HEK293 (cell line): ENCODE results near the gene REEP5.

ENCODE experiments used
- ZFP41 ChIP-seq: fragments of 450-650 bp; formaldehyde crosslinking; IDR thresholded peaks from 2 replicates; pipeline ENCODE4 v1.5.1; 2016; ENCODE audit warnings: missing biosample characterization, missing genetic modification characterization, borderline replicate concordance
- ZNF292 ChIP-seq: fragments of 450-650 bp; formaldehyde crosslinking; IDR thresholded peaks from 2 replicates; pipeline ENCODE4 v1.5.1; 2016; ENCODE audit warnings: low read depth, missing biosample characterization, missing genetic modification characterization, borderline replicate concordance
- ZNF558 ChIP-seq: fragments of 450-650 bp; formaldehyde crosslinking; IDR thresholded peaks from 2 replicates; pipeline ENCODE4 v1.5.1; 2016; ENCODE audit warnings: missing biosample characterization, missing genetic modification characterization
- TF ChIP-seq, protein P1 (sequence below): fragments of 450-650 bp; formaldehyde crosslinking; IDR thresholded peaks from 2 replicates; pipeline ENCODE4 v1.5.1; 2016; ENCODE audit warnings: missing biosample characterization, missing genetic modification characterization

Gene REEP5

DNA sequence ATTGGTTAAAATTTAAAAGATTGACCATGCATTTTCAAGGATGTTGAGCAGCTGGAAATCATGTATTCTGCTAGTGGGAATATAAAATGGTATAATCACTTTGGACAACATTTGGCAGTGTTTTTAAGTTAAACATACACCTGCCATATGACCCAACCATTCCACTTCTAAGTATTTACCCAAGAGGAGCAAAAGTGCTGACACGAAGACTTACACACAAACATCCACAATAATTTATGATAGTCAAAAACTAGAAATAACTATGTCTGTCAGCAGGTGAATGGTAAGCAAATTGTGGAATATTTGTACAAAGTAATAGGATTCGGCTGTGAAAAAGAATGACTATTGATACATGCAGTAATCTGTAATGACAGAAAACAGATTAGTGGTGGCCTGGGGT lies 91.6 kb downstream of the REEP5 start (continued):
- TF ChIP-seq, protein P1, sequence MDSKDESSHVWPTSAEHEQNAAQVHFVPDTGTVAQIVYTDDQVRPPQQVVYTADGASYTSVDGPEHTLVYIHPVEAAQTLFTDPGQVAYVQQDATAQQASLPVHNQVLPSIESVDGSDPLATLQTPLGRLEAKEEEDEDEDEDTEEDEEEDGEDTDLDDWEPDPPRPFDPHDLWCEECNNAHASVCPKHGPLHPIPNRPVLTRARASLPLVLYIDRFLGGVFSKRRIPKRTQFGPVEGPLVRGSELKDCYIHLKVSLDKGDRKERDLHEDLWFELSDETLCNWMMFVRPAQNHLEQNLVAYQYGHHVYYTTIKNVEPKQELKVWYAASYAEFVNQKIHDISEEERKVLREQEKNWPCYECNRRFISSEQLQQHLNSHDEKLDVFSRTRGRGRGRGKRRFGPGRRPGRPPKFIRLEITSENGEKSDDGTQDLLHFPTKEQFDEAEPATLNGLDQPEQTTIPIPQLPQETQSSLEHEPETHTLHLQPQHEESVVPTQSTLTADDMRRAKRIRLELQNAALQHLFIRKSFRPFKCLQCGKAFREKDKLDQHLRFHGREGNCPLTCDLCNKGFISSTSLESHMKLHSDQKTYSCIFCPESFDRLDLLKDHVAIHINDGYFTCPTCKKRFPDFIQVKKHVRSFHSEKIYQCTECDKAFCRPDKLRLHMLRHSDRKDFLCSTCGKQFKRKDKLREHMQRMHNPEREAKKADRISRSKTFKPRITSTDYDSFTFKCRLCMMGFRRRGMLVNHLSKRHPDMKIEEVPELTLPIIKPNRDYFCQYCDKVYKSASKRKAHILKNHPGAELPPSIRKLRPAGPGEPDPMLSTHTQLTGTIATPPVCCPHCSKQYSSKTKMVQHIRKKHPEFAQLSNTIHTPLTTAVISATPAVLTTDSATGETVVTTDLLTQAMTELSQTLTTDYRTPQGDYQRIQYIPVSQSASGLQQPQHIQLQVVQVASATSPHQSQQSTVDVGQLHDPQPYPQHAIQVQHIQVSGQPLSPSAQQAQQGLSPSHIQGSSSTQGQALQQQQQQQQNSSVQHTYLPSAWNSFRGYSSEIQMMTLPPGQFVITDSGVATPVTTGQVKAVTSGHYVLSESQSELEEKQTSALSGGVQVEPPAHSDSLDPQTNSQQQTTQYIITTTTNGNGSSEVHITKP (tag by site-specific recombination) = no peak
- no peak for TF ChIP-seq ZNF292
- TF ChIP-seq ZFP41 = no peak
- no peak for TF ChIP-seq ZNF558
